ENCODE data around the gene EXOC2. TPM values are rescaled to one million over a fixed set of nuclear protein-coding genes. Genes with fewer than 3 reads are reported as not detected.
"Not testable (repeated sequence)": the region's sequence is repeated elsewhere in the genome, so short reads cannot be mapped to it uniquely, and the experiment has no call there.

Gene EXOC2
- total RNA-seq, 1 donor from 2014 or later: 22.6 TPM

DNA sequence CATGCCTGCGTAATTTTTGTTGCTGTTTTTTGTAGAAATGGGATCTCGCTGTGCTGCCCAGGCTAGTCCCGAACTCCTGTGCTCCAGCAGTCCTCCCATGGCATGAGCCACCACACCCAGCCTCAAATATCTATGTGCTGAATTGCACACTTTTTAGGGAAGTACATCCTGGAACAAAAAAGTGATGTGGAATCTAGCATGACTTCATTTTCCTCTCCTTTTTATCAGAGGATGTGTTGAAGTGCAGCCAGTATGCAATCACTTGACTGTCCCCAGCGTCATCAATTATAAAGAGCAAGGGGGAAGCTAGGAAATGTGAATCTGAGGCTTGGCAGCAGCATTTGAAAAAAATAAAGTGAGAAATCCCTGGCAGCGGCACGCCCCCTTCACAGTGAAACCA, 6.4 kb upstream of the EXOC2 start:
- Mint-ChIP-seq H3K4me1 (peaks cover 11% of the 10 kb centered on the region), H3K36me3 (ENCODE audit: low read depth) (no peaks in the 10 kb centered on the region), H3K4me3 (no peak overlapping the region), H3K27ac (ENCODE audit: unreplicated experiment) (no peak overlapping the region), H3K9me3 (no peaks in the 10 kb centered on the region), H3K27me3 (ENCODE audit: low read depth) (peaks cover 14% of the 10 kb centered on the region)
- TF ChIP-seq, protein P1, sequence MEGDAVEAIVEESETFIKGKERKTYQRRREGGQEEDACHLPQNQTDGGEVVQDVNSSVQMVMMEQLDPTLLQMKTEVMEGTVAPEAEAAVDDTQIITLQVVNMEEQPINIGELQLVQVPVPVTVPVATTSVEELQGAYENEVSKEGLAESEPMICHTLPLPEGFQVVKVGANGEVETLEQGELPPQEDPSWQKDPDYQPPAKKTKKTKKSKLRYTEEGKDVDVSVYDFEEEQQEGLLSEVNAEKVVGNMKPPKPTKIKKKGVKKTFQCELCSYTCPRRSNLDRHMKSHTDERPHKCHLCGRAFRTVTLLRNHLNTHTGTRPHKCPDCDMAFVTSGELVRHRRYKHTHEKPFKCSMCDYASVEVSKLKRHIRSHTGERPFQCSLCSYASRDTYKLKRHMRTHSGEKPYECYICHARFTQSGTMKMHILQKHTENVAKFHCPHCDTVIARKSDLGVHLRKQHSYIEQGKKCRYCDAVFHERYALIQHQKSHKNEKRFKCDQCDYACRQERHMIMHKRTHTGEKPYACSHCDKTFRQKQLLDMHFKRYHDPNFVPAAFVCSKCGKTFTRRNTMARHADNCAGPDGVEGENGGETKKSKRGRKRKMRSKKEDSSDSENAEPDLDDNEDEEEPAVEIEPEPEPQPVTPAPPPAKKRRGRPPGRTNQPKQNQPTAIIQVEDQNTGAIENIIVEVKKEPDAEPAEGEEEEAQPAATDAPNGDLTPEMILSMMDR (conservative IDR thresholded peaks at IDR 0.05): no peak
- no peak for DNase-seq (ENCODE audit: low read depth, low spot score)

DNA sequence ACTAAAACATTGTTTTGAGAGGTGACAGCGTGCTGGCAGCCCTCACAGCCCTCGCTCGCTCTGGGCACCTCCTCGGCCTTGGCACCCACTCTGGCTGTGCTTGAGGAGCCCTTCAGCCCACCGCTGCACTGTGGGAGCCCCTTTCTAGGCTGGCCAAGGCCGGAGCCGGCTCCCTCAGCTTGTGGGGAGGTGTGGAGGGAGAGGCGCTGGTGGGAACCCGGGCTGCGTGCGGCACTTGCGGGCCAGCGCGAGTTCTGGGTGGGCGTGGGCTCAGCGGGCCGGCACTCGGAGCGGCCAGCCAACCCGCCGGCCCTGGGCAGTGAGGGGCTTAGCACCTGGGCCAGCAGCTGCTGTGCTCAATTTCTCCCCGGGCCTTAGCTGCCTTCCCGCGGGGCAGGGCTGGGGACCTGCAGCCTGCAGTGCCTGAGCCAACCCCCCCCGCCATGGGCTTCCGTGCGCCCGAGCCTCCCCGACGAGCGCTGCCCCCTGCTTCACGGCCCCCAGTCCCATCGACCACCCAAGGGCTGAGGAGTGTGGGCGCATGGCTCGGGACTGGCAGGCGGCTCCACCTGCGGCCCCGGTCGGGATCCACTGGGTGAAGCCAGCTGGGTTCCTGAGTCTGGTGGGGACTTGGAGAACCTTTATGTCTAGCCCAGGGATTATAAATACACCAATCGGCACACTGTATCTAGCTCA, 1.6 kb upstream of the EXOC2 start:
- H3K9me3 Mint-ChIP-seq: not testable (repeated sequence)

DNA sequence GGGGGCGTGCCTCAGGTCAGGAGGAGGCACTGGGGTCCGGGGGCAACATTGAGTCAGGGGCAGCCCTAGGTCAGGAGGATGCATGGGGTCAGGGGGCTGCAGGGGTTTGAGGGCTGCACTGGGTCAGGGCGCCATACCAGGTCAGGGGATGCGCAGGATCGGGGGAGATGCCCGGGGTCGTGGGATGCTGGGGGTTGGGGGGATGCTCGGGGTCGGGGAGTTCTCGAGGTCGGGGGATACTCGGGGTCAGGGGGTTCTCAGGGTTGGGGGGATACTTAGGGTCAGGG, 727 bp upstream of the EXOC2 start:
- Mint-ChIP-seq H3K27ac (ENCODE audit: unreplicated experiment) (no peak overlapping the region), H3K27me3 (ENCODE audit: low read depth) (no peaks in the 10 kb centered on the region), H3K4me3 (peak overlapping the region; percentile 96), H3K4me1 (peaks cover 21% of the 10 kb centered on the region), H3K36me3 (ENCODE audit: low read depth) (peaks cover 2% of the 10 kb centered on the region), H3K9me3 (no peaks in the 10 kb centered on the region)
- no peak for DNase-seq (ENCODE audit: low read depth, low spot score)
- TF ChIP-seq, protein P1 (conservative IDR thresholded peaks at IDR 0.05): no peak

More for the DNA sequence above, 1.6 kb upstream of the EXOC2 start:
- H3K4me1 Mint-ChIP-seq: peaks cover 21% of the 10 kb centered on the region
- H3K4me3 Mint-ChIP-seq: peak overlapping the region; percentile 71
- DNase-seq (ENCODE audit: low read depth, low spot score); H3K36me3 Mint-ChIP-seq (ENCODE audit: low read depth); H3K27ac Mint-ChIP-seq (ENCODE audit: unreplicated experiment); H3K27me3 Mint-ChIP-seq (ENCODE audit: low read depth): not testable (repeated sequence)

DNA sequence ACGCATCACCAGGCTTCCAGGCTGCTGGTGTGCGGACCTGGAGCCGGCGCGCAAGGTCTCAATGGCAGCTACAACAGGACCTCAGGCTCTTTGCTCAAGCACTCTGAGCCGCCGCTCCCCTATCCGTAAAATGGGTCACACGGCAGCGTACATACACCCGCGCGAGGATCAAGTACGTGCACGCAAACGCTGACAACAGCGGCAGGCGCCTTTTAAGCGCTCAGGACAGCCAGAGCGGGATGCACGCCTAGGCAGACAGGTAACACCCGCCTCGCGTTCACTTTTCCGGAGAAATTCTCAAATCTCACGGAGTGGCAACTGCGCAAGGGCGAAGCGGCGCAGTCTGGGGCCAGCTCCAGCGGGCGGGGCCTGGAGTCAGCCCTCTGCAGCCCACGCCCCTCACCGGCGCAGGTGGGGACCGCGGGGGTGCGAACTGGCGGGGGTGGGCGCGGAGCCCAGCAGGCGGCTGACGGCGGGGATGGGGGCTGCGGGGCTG, 535 bp downstream of the EXOC2 start:
- Mint-ChIP-seq H3K36me3 (ENCODE audit: low read depth) (peaks cover 2% of the 10 kb centered on the region), H3K27me3 (ENCODE audit: low read depth) (no peaks in the 10 kb centered on the region), H3K4me3 (peak overlapping the region; percentile 96), H3K4me1 (peaks cover 21% of the 10 kb centered on the region), H3K9me3 (no peaks in the 10 kb centered on the region), H3K27ac (ENCODE audit: unreplicated experiment) (peak overlapping the region; percentile 30)
- DNase-seq (ENCODE audit: low read depth, low spot score): peak; percentile 4
- TF ChIP-seq, protein P1 (conservative IDR thresholded peaks at IDR 0.05): no peak

DNA sequence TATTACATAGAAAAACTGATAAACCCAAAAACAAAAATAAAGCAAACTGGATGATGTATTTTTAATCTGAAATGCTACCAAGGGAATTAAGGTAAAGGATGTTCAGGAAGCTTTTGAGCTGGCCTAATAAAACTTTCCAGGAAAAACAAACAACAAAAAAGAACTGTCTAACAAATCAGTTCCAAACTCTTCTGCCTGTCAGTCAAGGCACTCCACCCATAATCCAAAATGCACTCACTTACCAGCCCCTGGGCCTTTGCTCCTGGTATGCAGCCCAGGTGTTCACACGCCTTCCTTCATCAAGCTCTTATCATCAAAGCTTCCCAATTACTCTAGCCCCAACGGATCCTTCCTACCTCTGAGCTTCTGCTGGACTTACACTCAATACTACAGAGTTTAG, 3.7 kb downstream of the EXOC2 start:
- Mint-ChIP-seq H3K36me3 (ENCODE audit: low read depth) (peaks cover 2% of the 10 kb centered on the region), H3K4me1 (peaks cover 28% of the 10 kb centered on the region), H3K4me3 (no peak overlapping the region), H3K27ac (ENCODE audit: unreplicated experiment) (no peak overlapping the region), H3K9me3 (no peaks in the 10 kb centered on the region), H3K27me3 (ENCODE audit: low read depth) (no peaks in the 10 kb centered on the region)
- DNase-seq (ENCODE audit: low read depth, low spot score): no peak
- TF ChIP-seq, protein P1 (conservative IDR thresholded peaks at IDR 0.05): no peak

DNA sequence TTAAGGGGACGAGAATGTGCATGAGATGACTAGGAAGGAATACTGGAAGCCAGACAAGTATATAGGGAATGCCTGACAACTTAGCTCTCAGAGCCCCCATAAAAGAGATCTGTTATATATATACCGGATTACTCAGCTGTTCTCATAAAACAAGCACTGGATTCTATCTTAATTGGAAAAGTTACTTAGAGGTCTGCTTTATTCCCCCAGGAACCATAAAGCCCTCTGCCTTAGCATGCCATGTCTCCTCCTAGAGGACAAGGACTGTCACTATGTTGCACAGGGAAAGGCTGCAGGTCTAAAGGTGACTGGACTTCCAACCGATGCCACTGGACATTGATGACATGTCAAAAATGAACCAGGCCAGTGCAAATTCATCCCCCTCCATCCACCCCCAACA, 6.4 kb downstream of the EXOC2 start:
- Mint-ChIP-seq H3K4me1 (peaks cover 31% of the 10 kb centered on the region), H3K36me3 (ENCODE audit: low read depth) (no peaks in the 10 kb centered on the region), H3K27me3 (ENCODE audit: low read depth) (peaks cover 14% of the 10 kb centered on the region), H3K9me3 (no peaks in the 10 kb centered on the region), H3K27ac (ENCODE audit: unreplicated experiment) (no peak overlapping the region), H3K4me3 (no peak overlapping the region)
- TF ChIP-seq, protein P1 (conservative IDR thresholded peaks at IDR 0.05): no peak
- no peak for DNase-seq (ENCODE audit: low read depth, low spot score)

Data from neural crest cell (in vitro differentiated cells).